Lower leg skin (tissue), 3 donors: ENCODE results near the gene TMEM45B.

Experiments
- CTCF ChIP-seq, 3 donors: fragments of 450-650 bp; IDR thresholded peaks; one replicate each; pipeline ENCODE4 v1.5.1; 2016; ENCODE audit warnings: antibody characterized with exemption in 3 of 3, mild to moderate bottlenecking in 3 of 3, moderate library complexity in 2 of 3
- POLR2A ChIP-seq, 2 donors: fragments of 450-650 bp; IDR thresholded peaks; one replicate each; pipeline ENCODE4 v1.6.1; 2016 to 2017; ENCODE audit warnings: antibody characterized with exemption in 2 of 2, mild to moderate bottlenecking in 1 of 2, moderate library complexity in 1 of 2

- TF ChIP-seq POLR2A (IDR thresholded peaks at IDR 0.05) (no peak), CTCF (IDR thresholded peaks at IDR 0.05) (no peak)
These were observed 56.3 kb downstream of the TMEM45B start for GRCh38 chr11:129871914-129872313.
